Epithelial cell of esophagus (primary cell): ENCODE data around the gene SMPDL3B.
"Not testable (repeated sequence)": the region's sequence is repeated elsewhere in the genome, so short reads cannot be mapped to it uniquely, and the experiment has no call there.

ENCODE experiments used
- DNase-seq: peaks from one replicate; pipeline ENCODE4 v3.0.0; 2010; ENCODE audit warnings: low read depth
- H3K4me3 ChIP-seq: 2 replicates; pipeline ENCODE4 v1.5.1; 2011; ENCODE audit warnings: mild to moderate bottlenecking, low read length, control low read depth
- TF ChIP-seq, protein P1 (sequence below): IDR thresholded peaks from 2 replicates; pipeline ENCODE4 v1.5.1; 2011; ENCODE audit warnings: low read depth, mild to moderate bottlenecking, low read length, control low read depth, inconsistent platforms; ENCODE audit not compliant: insufficient read depth; ENCODE audit errors: missing control alignments

Gene SMPDL3B

DNA sequence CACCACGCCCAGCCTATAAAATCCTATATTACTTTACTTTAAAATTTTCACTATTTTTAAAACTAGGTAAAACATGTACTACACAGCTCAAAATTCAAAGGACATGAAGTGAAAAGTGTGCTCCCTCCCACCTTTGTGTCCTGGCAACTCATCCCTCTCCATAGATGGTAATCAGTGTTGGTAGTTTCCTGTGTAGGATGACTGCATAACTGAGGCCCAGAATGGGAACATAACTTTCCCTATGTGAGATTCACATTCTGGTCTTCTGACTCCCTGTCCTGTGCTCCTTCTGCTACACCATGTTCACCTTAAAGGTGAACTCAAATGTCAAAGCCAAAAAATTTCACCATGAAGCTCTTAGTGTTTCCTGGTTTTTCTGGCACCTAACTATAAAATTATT is 64.3 kb downstream of the SMPDL3B start:
- TF ChIP-seq, protein P1, sequence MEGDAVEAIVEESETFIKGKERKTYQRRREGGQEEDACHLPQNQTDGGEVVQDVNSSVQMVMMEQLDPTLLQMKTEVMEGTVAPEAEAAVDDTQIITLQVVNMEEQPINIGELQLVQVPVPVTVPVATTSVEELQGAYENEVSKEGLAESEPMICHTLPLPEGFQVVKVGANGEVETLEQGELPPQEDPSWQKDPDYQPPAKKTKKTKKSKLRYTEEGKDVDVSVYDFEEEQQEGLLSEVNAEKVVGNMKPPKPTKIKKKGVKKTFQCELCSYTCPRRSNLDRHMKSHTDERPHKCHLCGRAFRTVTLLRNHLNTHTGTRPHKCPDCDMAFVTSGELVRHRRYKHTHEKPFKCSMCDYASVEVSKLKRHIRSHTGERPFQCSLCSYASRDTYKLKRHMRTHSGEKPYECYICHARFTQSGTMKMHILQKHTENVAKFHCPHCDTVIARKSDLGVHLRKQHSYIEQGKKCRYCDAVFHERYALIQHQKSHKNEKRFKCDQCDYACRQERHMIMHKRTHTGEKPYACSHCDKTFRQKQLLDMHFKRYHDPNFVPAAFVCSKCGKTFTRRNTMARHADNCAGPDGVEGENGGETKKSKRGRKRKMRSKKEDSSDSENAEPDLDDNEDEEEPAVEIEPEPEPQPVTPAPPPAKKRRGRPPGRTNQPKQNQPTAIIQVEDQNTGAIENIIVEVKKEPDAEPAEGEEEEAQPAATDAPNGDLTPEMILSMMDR = no peak
- no peak for DNase-seq
- H3K4me3 ChIP-seq = no peak overlapping the region

DNA sequence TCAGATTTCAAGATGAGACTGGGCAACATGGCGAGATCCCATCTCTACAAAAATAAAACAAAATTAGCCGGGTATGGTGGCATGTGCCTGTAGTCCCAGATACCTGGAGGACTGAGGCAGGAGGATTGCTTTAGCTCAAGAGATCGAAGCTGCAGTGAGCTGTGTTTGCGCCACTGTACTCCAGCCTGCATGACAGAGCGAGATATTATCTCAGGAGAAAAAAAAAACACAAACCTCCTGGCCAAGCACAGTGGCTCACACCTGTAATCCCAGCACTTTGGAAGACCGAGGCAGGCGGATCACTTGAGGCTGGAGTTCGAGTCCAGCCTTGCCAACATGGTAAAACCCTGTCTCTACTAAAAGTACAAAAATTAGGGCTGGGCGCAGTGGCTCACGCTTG is 67.8 kb downstream of the SMPDL3B start:
- no peak for DNase-seq
- TF ChIP-seq, protein P1 = no peak
- H3K4me3 ChIP-seq = no peak overlapping the region

DNA sequence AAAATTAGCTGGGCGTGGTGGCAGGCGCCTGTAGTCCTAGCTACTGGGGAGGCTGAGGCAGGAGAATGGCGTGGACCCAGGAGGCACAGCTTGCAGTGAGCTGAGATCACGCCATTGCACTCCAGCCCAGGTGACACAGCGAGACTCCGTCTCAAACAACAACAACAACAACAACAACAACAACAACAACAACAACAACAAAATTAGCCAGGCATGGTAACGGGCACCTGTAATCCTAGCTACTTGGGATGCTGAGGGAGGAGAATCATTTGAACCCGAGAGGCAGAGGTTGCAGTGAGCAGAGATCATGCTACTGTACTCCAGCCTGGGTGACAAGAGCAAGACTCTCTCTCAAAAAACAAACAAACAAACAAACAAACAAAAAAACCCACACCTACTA is 68.3 kb downstream of the SMPDL3B start:
- DNase-seq, H3K4me3 ChIP-seq: not testable (repeated sequence)
